Right lobe of liver (tissue), 4 donors: ENCODE measurements around the gene SCN3B.

Source experiments
- POLR2A ChIP-seq: fragments of 450-650 bp; IDR thresholded peaks from one replicate; pipeline ENCODE4 v1.6.1; 2017; ENCODE audit warnings: antibody characterized with exemption, mild to moderate bottlenecking
- TF ChIP-seq, protein P1 (sequence below), 4 donors: fragments of 200-600 bp in 3 of 4; fragments of 450-650 bp in 1 of 4; IDR thresholded peaks; one replicate each; pipeline versions ENCODE4 v1.5.1 to v1.8.0; 2016 to 2022; ENCODE audit warnings: antibody characterized with exemption in 4 of 4, mild to moderate bottlenecking in 2 of 4
- donor health status: DM: no; HTN: no; CAD: no.
- donor health status: DM: no; HTN: no; CAD: no.
- donor health status: DM: no; HTN: yes; CAD: no.

DNA sequence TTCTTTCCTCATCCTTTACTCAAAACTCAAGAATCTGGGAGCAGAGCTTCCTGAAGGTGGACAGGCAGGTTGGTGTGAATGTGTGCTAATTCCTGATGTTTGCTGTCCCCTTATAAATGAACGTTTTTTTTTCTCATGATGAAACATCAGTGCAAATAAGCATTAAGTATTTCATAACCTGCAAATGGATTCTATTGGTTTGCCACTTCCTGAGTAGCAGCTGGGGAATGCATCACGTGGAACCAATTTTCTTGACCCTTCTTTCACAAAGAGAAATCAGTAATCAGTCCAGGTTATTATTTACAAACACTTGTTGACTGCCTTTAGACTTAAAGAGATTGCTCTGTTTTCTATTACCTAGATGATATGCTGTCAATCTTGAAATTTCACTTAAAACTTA, 40.1 kb upstream of the SCN3B start:
- TF ChIP-seq, protein P1, sequence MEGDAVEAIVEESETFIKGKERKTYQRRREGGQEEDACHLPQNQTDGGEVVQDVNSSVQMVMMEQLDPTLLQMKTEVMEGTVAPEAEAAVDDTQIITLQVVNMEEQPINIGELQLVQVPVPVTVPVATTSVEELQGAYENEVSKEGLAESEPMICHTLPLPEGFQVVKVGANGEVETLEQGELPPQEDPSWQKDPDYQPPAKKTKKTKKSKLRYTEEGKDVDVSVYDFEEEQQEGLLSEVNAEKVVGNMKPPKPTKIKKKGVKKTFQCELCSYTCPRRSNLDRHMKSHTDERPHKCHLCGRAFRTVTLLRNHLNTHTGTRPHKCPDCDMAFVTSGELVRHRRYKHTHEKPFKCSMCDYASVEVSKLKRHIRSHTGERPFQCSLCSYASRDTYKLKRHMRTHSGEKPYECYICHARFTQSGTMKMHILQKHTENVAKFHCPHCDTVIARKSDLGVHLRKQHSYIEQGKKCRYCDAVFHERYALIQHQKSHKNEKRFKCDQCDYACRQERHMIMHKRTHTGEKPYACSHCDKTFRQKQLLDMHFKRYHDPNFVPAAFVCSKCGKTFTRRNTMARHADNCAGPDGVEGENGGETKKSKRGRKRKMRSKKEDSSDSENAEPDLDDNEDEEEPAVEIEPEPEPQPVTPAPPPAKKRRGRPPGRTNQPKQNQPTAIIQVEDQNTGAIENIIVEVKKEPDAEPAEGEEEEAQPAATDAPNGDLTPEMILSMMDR (IDR thresholded peaks at IDR 0.05), result no peak
- TF ChIP-seq POLR2A, result no peak
